Nephron progenitor cell (in vitro differentiated cells): ENCODE data around the gene CEP55.
"Not testable (repeated sequence)": the region's sequence is repeated elsewhere in the genome, so short reads cannot be mapped to it uniquely, and the experiment has no call there.

Experiments
- DNase-seq: peaks from one replicate; pipeline ENCODE4 v3.0.0; 2021
- H3K27ac Mint-ChIP-seq: 2 replicates; pipeline ENCODE4 v1.8.0; 2021; ENCODE audit warnings: mild to moderate bottlenecking, moderate library complexity, mixed read lengths
- H3K27me3 Mint-ChIP-seq: 2 replicates; pipeline ENCODE4 v1.8.0; 2021; ENCODE audit warnings: mild to moderate bottlenecking, low read depth, mixed read lengths; ENCODE audit not compliant: poor library complexity
- H3K36me3 Mint-ChIP-seq: 2 replicates; pipeline ENCODE4 v1.8.0; 2021; ENCODE audit warnings: low read depth, mixed read lengths
- H3K4me1 Mint-ChIP-seq: 2 replicates; pipeline ENCODE4 v1.8.0; 2021; ENCODE audit warnings: mixed read lengths
- H3K4me3 Mint-ChIP-seq: 2 replicates; pipeline ENCODE4 v1.8.0; 2021; ENCODE audit warnings: mild to moderate bottlenecking, moderate library complexity, mixed read lengths
- H3K9me3 Mint-ChIP-seq: 2 replicates; pipeline ENCODE4 v1.8.0; 2021; ENCODE audit warnings: mild to moderate bottlenecking, moderate library complexity, mixed read lengths
- CTCF ChIP-seq: fragments of 200-600 bp; sonication (generic); IDR thresholded peaks from 2 replicates; pipeline ENCODE4 v1.5.0; 2021; ENCODE audit warnings: antibody characterized with exemption

Gene CEP55

GRCh38 chr10:93516006-93516380 lies 19.6 kb downstream of the CEP55 start:
- Mint-ChIP-seq H3K4me1 (no peaks in the 10 kb centered on the region), H3K9me3 (peaks cover 15% of the 10 kb centered on the region), H3K36me3 (peaks cover 66% of the 10 kb centered on the region), H3K27ac (no peak overlapping the region), H3K4me3 (no peak overlapping the region), H3K27me3 (no peaks in the 10 kb centered on the region)
- DNase-seq, result no peak
- no peak for TF ChIP-seq CTCF

DNA sequence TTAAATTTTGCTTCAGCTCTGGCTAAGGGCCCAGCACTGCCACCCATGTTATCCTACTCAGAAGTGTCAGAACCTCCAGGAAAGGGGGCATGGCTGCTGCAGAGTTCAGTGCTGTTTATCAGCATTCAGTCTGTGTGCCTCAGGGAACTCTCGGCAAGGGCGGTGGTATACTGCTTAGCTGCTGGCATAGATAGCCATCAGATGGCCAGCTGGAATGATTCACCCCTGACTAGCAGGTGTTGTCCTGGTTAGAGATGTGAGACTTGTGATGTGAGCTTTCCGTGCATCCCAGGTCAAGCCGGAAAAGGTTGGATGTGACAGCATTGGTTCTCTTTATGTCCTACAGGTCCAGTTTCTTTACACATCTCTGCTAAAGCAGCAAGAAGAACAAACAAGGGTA lies 22.1 kb downstream of the CEP55 start:
- DNase-seq, result no peak
- Mint-ChIP-seq H3K9me3 (peaks cover 40% of the 10 kb centered on the region), H3K27me3 (peaks cover 6% of the 10 kb centered on the region), H3K4me1 (no peaks in the 10 kb centered on the region), H3K4me3 (no peak overlapping the region), H3K36me3 (peaks cover 91% of the 10 kb centered on the region), H3K27ac (no peak overlapping the region)
- TF ChIP-seq CTCF, result no peak

DNA sequence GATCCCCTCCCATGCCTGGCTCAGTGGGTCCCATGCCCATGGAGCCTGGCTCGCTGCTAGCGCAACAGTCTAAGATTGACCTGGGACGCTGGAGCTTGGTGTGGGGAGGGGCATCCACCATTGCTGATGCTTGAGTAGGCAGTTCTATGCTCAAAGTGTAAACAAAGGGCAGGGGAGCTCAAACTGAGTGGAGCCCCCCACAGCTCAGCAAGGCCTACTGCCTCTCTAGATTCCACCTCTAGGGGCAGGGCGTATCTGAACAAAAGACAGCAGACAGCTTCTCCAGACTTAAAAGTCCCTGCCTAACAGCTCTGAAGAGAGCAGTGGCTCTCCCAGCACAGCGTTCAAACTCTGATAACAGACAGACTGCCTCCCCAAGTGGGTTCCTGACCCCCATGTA lies 38.9 kb downstream of the CEP55 start:
- peaks cover 7% of the 10 kb centered on the region for H3K27me3 Mint-ChIP-seq
- TF ChIP-seq CTCF, result no peak
- no peaks in the 10 kb centered on the region for H3K4me1 Mint-ChIP-seq
- DNase-seq, result no peak
- peaks cover 13% of the 10 kb centered on the region for H3K9me3 Mint-ChIP-seq
- no peak overlapping the region for H3K27ac Mint-ChIP-seq
- H3K36me3 Mint-ChIP-seq, result no peaks in the 10 kb centered on the region
- no peak overlapping the region for H3K4me3 Mint-ChIP-seq

DNA sequence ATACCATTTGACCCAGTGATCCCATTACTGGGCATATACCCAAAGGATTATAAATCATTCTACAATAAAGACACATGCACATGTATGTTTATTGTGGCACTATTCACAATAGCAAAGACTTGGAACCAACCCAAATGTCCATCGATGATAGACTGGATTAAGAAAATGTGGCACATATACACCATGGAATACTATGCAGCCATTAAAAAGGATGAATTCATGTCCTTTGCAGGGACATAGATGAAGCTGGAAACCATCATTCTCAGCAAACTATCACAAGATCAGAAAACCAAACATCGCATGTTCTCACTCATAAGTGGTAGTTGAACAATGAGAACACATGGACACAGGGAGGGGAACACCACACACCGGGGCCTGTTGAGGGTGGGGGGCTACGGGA lies 44.5 kb downstream of the CEP55 start:
- H3K36me3 Mint-ChIP-seq, H3K4me3 Mint-ChIP-seq, DNase-seq, H3K9me3 Mint-ChIP-seq, H3K27ac Mint-ChIP-seq: not testable (repeated sequence)
- peaks cover 22% of the 10 kb centered on the region for H3K27me3 Mint-ChIP-seq
- peaks cover 13% of the 10 kb centered on the region for H3K4me1 Mint-ChIP-seq

DNA sequence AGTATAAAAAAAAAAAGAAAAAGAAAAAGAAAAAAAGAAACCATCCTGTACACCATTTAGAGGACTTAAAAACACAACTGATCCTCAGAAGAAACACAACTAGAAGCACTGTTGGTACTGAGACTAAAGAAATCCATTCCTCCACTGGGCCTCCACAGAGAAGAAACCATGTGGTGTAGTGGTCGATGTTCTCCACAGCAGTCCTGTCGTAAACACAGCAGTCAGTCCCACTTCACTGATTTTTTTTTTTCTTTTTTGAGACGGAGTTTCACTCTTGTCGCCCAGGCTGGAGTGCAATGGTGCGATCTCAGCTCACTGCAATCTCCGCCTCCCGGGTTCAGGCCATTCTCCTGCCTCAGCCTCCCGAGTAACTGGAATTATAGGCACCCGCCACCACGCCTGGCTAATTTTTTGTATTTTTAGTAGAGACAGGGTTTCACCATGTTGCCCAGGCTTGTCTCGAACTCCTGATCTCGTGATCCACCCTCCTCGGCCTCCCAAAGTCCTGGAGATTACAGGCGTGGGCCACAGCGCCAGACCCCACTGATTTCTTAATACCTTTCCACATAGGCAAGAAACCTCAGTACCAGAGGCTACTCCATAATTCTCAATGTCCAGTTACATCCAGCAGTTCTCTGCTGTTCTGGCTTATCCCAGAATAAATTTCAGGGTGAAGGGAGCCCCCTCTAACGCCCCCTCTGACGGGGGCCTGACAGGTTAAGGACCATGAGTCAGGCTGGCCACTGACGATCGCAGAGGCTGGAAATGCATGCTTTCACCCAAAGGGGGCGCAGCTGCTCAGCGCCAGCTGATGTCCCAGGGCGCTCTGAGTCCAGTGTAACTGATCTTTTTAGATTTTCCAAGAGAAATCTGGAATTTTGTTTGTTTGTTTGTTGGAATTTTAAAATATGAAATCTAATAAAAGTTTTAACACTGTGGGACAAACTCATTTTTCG lies 45.3 kb downstream of the CEP55 start:
- Mint-ChIP-seq H3K27ac (no peak overlapping the region), H3K27me3 (peaks cover 30% of the 10 kb centered on the region)
- peak; percentile 70 for DNase-seq

DNA sequence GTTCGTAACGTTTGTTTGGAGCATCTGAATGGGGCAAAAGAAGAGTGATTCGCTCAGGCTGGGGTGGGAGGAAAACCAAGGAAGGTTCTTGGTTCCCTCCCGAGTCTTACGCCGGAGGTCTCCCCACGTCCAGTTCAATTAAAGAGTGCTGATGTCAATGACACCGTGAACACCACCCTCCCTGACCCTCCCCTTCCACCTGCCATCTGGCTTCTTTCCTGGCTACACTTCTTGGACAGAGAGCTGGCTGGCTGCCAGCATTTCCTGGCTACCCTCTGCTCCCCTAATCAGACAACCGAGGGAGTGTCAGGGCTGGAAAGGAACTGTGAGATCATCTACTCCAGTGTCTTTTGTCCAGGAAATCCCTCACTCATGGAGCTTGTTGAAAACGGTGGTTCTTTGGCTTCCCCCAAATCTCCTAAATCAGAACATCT lies 46.0 kb downstream of the CEP55 start:
- Mint-ChIP-seq H3K9me3 (peaks cover 1% of the 10 kb centered on the region), H3K4me1 (peaks cover 13% of the 10 kb centered on the region), H3K27ac (no peak overlapping the region), H3K27me3 (peaks cover 35% of the 10 kb centered on the region), H3K36me3 (no peaks in the 10 kb centered on the region), H3K4me3 (peak overlapping the region; percentile 64)
- peak; percentile 29 for TF ChIP-seq CTCF
- DNase-seq, result no peak

More for the DNA sequence above, 45.3 kb downstream of the CEP55 start:
- Mint-ChIP-seq H3K36me3 (no peaks in the 10 kb centered on the region), H3K4me3 (peak overlapping the region; percentile 64), H3K4me1 (peaks cover 13% of the 10 kb centered on the region), H3K9me3 (peaks cover 4% of the 10 kb centered on the region)
- TF ChIP-seq CTCF, result peak; percentile 94

- Mint-ChIP-seq H3K27me3 (peaks cover 32% of the 10 kb centered on the region), H3K4me1 (peaks cover 12% of the 10 kb centered on the region)
- not testable (repeated sequence) for H3K4me3 Mint-ChIP-seq, DNase-seq, H3K9me3 Mint-ChIP-seq, H3K36me3 Mint-ChIP-seq, H3K27ac Mint-ChIP-seq
These were observed 50.6 kb downstream of the CEP55 start for GRCh38 chr10:93546995-93547394.
